ENCODE measurements around the gene LARP1B.

DNA sequence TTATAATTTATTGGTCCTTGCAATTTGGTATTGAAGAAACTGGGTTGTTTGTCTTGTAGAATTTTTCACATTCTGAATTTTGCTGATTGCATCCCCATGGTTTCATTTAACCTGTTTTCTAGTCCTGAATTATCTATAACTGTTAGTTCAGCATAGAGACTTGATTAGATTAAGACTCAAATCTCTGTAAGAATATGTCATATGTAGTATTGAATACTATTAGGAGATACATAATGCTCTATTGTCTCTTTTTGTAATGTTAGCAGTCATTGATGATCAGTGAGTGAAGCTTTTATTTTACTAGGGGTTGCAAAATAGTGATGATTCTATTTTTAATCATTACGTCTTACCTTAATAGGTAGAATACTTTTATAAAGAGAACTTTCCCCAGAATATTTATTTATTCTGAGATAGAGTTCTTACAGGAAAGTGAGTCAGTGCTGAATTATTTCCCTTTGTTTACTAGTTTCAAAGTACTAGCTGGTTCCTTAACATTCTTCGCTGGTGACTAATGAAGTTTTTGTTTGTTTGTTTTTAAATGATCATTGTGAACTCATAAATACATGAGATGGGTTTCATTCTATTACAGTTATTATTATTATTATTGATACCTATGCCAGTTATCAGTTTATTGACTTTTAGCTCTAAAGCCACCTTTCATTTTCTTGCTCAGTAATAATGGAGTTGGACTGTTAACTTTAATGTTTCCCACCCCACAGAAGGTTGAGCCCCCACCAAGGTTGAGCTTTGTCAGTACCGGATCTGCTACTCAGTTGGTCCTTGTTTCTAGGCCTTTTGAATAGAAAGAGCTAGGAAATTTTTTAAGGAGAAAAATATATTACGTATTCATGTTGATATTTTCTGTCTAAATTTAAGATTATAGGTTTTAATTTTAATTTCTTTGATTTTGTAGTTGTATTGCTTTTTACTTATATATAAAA is 102.3 kb downstream of the LARP1B start:
- TF ChIP-seq, protein P1, sequence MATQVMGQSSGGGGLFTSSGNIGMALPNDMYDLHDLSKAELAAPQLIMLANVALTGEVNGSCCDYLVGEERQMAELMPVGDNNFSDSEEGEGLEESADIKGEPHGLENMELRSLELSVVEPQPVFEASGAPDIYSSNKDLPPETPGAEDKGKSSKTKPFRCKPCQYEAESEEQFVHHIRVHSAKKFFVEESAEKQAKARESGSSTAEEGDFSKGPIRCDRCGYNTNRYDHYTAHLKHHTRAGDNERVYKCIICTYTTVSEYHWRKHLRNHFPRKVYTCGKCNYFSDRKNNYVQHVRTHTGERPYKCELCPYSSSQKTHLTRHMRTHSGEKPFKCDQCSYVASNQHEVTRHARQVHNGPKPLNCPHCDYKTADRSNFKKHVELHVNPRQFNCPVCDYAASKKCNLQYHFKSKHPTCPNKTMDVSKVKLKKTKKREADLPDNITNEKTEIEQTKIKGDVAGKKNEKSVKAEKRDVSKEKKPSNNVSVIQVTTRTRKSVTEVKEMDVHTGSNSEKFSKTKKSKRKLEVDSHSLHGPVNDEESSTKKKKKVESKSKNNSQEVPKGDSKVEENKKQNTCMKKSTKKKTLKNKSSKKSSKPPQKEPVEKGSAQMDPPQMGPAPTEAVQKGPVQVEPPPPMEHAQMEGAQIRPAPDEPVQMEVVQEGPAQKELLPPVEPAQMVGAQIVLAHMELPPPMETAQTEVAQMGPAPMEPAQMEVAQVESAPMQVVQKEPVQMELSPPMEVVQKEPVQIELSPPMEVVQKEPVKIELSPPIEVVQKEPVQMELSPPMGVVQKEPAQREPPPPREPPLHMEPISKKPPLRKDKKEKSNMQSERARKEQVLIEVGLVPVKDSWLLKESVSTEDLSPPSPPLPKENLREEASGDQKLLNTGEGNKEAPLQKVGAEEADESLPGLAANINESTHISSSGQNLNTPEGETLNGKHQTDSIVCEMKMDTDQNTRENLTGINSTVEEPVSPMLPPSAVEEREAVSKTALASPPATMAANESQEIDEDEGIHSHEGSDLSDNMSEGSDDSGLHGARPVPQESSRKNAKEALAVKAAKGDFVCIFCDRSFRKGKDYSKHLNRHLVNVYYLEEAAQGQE (IDR thresholded peaks at IDR 0.05; ENCODE audit: low read depth): no peak
- TF ChIP-seq CEBPB (IDR thresholded peaks at IDR 0.05; ENCODE audit: low read depth): peak; percentile 65
- TF ChIP-seq CTCF (IDR thresholded peaks at IDR 0.05 in 2 of 3, conservative IDR thresholded peaks at IDR 0.05 in 1 of 3; ENCODE audit: borderline replicate concordance in 1 of 3, insufficient read depth in 1 of 3, low read depth in 2 of 3, low read length in 2 of 3): no peak
- no peak for TF ChIP-seq EZH2 (IDR thresholded peaks at IDR 0.05)
- TF ChIP-seq, protein P2, sequence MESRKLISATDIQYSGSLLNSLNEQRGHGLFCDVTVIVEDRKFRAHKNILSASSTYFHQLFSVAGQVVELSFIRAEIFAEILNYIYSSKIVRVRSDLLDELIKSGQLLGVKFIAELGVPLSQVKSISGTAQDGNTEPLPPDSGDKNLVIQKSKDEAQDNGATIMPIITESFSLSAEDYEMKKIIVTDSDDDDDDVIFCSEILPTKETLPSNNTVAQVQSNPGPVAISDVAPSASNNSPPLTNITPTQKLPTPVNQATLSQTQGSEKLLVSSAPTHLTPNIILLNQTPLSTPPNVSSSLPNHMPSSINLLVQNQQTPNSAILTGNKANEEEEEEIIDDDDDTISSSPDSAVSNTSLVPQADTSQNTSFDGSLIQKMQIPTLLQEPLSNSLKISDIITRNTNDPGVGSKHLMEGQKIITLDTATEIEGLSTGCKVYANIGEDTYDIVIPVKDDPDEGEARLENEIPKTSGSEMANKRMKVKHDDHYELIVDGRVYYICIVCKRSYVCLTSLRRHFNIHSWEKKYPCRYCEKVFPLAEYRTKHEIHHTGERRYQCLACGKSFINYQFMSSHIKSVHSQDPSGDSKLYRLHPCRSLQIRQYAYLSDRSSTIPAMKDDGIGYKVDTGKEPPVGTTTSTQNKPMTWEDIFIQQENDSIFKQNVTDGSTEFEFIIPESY (IDR thresholded peaks at IDR 0.05; ENCODE audit: extremely low read depth, insufficient replicate concordance, low read length): no peak
- TF ChIP-seq RAD21 (IDR thresholded peaks at IDR 0.05; ENCODE audit: low read depth): no peak
- TF ChIP-seq POLR2AphosphoS5 (IDR thresholded peaks at IDR 0.05; ENCODE audit: low read depth, low read length): no peak
